PFSK-1 (cell line): ENCODE results near the gene ACAA1.

ENCODE experiments used
- FOXP2 ChIP-seq: optimal IDR thresholded peaks from 2 replicates; pipeline ENCODE3; 2011; ENCODE audit warnings: borderline replicate concordance, control low read depth, inconsistent platforms; ENCODE audit not compliant: insufficient read depth; ENCODE audit errors: extremely low read length, extremely low read depth
- POLR2AphosphoS5 ChIP-seq: IDR thresholded peaks from 2 replicates; pipeline ENCODE4 v1.6.1; 2012; ENCODE audit warnings: low read depth, mild to moderate bottlenecking, control low read depth, low read length, moderate library complexity
- SIN3A ChIP-seq: IDR thresholded peaks from 2 replicates; pipeline ENCODE4 v1.6.1; 2012; ENCODE audit warnings: mild to moderate bottlenecking, low read length, moderate library complexity, borderline replicate concordance; ENCODE audit not compliant: insufficient read depth
- TAF1 ChIP-seq: IDR thresholded peaks from 2 replicates; pipeline ENCODE4 v1.6.1; 2012; ENCODE audit warnings: low read length, control low read depth, borderline replicate concordance; ENCODE audit not compliant: insufficient read depth
- TF ChIP-seq, protein P1 (sequence below), 2 experiments: IDR thresholded peaks; 2 replicates each; pipeline versions ENCODE4 v1.6.1 to v1.8.0; 2011 to 2012; ENCODE audit warnings: low read depth in 2 of 2, low read length in 2 of 2, control low read depth in 1 of 2, inconsistent platforms in 1 of 2, mild to moderate bottlenecking in 1 of 2, moderate library complexity in 1 of 2; ENCODE audit not compliant: insufficient read depth in 1 of 2

DNA sequence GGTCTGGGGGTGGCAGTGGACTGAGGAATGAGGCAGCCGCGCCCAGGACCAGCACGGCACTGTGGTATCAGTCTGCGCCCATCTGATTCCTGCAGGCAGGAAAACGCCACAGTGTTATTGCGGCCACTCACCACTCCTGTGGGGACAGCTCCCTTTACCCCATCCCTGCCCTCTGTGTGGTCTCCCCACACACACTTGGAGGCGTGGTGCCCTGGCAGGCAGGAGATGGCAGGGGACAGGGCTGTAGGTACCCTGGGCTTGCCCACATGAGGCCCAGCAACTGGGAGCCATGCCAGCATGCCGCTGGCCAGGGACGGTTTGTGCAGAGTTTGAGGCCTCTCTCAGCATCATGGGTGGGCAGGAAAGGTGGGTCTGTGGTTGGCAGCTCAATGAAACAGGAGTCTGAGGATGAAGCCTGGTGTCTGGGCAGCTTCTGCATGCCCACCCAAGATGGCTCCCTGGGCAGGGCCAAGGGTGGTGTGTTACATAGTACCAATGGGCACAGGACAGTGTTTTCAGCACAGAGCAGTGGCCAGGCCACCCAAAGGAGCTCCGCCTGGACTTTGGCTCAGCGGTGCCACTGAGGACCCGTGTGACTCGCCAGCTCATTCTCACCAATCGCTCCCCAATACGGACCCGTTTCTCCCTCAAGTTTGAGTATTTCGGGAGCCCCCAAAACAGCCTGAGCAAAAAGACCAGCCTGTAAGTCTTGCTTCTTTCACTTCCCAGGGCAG, 27.2 kb downstream of the ACAA1 start:
- TF ChIP-seq TAF1 = no peak
- TF ChIP-seq POLR2AphosphoS5 = no peak
- no peak for TF ChIP-seq SIN3A
- TF ChIP-seq, protein P1, sequence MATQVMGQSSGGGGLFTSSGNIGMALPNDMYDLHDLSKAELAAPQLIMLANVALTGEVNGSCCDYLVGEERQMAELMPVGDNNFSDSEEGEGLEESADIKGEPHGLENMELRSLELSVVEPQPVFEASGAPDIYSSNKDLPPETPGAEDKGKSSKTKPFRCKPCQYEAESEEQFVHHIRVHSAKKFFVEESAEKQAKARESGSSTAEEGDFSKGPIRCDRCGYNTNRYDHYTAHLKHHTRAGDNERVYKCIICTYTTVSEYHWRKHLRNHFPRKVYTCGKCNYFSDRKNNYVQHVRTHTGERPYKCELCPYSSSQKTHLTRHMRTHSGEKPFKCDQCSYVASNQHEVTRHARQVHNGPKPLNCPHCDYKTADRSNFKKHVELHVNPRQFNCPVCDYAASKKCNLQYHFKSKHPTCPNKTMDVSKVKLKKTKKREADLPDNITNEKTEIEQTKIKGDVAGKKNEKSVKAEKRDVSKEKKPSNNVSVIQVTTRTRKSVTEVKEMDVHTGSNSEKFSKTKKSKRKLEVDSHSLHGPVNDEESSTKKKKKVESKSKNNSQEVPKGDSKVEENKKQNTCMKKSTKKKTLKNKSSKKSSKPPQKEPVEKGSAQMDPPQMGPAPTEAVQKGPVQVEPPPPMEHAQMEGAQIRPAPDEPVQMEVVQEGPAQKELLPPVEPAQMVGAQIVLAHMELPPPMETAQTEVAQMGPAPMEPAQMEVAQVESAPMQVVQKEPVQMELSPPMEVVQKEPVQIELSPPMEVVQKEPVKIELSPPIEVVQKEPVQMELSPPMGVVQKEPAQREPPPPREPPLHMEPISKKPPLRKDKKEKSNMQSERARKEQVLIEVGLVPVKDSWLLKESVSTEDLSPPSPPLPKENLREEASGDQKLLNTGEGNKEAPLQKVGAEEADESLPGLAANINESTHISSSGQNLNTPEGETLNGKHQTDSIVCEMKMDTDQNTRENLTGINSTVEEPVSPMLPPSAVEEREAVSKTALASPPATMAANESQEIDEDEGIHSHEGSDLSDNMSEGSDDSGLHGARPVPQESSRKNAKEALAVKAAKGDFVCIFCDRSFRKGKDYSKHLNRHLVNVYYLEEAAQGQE (IDR thresholded peaks at IDR 0.05; ENCODE audit: insufficient read depth in 1 of 2, low read depth in 2 of 2, low read length in 2 of 2) = no peak
- TF ChIP-seq FOXP2 = no peak
